ENCODE data around the gene SLC6A1.

Gene SLC6A1

DNA sequence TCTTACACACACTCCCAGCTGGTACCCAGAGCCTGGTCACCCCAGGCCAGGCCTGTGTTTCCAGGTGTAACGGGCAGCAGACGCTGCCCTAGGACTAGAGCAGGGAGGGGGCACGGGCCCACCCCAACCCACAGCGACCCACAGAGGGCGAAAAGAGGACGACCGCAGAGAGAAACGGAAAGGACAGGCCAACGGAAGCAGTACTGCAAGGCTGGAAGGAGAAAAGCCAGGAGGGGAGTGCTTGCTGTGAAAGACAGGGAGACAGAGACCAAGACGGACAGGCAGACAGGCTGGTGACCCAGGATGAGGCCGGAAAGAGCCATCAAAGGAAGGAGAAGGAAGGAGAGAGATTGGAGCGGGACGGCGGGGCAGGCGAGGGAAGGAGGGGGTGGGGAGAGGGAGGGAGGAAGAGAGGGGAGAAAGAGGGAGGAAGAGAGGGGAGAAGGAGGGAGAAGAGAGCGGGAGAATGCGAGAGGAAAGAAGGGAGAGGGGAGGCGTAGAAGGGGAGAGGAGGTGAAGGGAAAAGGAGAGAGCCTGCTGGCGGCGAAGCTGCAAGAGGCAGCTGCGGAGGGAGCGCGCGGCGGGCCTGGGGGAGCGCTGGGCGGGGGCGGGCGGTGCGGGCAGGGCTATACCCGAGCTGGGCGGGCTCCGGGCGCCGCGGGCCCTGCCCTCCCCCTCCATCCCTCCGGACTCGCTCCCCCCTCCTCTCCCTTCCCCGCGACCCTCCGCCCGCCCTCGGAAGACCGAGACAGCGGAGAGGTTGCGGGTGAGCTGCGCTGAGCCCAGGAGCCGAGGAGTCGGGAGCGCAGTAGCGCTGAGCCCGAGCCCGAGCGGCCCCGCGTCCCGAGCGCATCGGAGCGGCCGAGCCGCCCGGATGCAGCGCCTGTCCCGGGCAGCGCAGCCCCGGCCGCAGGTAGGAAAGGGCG lies at the start of gene SLC6A1:
SLC6A1 (plus strand) TSS at position 732 of the 926 bp plus-strand sequence. CDS start 24,464 bp downstream, outside the sequence.
- no peak for DNase-seq (ENCODE audit: low spot score)

DNA sequence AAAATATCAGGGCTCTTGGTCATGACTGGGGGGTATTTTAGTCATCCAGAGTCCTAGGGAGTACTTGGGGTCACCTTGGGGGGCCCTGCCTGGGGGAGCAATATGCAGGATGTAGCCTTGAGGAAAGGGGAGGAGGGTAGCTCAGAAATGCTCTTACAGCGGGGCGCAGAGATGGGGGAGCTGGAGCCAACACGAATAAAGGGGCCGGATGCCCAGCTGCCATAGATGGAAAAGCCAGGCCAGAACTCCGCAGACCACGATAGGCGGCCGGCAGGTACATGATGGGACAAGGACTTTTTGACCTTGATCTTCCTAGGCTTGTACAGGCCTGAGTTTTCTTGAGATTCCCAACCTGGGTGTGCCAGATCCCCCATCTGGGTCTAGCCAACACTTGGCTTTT lies 47.7 kb upstream of the SLC6A1 start:
- DNase-seq (ENCODE audit: low spot score), result no peak

DNA sequence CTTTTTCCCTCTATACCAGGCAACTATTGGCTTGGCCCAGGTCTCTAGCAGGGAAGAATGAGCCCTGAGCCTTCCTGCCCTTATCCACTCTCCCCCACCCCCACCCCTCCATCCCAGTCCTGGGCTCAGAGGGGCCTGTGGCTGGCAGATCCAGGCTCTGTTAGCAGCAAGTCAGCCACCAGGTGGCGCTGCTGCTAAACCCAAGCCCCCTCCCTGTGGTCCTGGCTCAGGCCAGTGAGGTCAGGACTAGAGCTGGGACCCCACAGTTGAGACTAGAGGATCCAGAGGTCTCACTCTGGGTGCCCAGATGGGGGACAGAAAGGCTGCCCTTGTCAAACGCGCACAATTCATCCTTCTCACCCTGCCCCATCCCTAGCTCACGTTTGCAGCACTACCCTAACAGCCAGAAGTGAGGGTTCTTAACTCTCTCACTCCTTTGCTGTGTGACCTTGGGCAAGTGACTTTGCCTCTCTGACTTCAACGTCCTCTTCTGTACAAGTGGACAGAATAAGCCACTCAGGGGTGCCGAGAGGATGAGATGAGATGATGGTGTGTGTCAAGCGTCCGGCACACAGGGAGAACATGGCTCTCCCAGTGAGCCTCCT lies 46.8 kb upstream of the SLC6A1 start:
- DNase-seq (ENCODE audit: low spot score), result peak; percentile 35

DNA sequence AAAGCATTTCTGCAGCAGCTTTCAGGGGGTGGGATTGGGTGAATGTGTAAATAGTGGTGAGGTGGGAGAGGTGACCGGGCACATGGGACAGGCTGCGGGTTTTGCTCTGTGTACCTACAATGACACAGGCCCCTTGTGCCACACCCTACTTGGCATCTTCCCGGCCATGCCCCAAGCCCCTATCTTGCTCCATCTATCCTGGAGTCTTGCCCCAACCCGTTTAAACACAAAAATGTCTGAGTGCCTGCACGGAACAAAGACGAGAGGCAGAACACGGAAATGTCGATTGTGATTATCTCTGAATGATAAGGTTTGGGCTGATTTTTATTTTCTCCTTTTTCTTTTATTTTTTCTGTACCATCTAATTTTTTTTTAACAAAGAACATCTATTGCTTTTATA lies 46.0 kb upstream of the SLC6A1 start:
- DNase-seq (ENCODE audit: low spot score), result no peak

DNA sequence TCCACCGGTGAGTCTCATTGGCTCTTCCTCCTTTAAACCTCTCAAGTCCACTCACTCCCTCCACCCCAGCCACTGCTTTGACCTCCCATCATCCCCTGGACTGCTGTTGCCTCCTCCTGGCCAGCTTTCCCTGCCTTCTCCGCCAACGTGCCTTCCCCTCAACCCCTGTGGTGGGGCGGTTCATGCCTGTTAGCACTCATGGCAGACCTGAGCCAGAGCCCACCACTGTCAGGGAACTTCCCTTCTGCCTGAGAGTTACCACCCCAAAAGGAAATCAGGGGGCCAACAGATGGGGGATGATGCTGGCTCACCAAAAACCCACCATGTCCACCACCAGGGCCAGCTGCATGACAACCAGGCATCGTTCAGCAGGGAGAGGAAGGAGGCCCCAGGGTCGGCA lies 44.2 kb upstream of the SLC6A1 start:
- no peak for DNase-seq (ENCODE audit: low spot score)

DNA sequence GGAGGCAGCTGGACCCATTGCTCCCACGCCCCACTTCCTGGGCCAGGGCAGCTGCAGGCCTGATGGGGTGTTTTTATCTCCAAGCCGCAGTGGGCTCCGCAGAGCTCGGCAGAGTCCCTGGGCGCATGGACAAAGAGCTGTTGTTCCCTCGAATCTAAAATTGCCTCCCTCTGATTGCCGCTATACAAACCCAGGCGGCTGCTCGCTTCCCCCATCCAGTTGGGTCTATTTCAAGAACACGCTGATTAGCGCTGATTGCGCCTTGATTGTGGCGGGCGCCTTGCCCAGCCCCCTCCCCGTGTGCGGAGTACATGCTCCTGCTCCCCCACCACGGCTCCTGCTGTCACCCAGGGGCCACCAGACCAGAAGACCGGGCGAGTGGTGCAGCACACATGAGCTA lies 43.4 kb upstream of the SLC6A1 start:
- DNase-seq (ENCODE audit: low spot score), result no peak

DNA sequence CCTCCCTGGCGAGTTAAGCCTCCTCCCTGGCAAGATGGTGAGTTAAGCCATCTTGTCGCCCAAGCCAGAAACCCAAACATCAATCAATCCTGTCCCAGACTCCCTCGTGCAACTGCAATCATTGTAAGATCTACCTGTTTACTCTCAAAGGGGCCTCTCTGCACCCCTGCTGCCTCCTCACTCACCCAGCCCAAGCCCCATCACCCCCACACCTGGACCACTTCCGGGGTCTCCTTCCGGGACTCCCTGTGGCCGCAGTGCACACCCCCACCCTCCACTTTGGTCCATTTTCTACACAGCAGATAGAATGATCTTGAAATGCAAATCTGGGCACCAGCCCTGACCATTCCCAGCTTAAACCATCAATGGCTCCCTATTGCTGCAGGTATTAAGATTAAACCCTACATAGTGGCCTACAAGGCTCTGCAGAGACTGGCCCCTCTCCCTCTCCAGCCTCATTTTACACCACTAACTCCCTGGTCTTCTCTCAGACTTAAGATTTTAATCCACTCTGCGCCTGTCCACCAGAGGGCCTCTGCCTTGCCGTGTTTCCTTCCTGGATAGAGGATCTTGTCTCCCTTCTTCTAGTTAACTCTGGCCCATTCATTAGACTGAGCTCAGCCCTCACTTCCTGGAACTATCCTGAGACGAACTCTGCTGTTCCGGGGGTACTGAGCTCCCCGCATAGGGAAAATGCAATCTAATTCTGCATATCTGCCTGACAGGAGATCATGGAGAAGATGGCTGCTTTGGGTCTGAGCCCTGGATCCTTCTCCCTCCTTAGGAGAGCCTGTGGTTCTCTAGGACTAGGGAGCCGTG lies 41.9 kb upstream of the SLC6A1 start:
- peak; percentile 74 for DNase-seq (ENCODE audit: low spot score)

DNA sequence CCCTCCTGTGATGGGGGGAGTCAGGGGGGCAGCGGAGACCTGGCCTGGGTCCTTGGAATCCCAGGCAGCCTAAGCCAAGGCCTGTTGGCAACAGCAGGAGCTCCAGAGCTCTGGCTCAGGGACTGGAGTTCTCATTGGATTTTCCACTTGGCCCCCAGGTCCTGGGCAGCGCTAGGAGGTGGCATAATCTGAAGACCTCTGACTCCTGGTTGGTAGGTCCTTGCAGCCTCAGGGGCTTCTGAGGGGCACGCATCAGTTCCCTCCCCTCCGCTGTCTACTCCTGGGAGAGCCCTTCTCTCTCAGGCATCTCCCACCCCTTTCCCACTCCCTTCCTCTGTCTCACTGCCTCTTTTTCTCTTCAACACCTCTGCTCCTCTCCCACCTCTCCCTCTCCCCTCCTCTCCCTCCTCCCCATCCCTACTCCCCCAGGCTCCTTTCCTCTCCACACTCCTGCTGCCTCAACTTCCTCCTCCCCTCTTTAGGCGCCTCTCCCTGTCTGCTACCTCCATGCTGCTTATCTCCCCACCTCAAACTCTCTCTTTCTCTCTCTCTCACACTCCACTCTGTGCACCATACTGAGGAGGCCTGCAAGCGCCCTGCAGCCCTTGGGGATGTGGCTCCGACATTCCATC lies 41.1 kb upstream of the SLC6A1 start:
- no peak for DNase-seq (ENCODE audit: low spot score)

DNA sequence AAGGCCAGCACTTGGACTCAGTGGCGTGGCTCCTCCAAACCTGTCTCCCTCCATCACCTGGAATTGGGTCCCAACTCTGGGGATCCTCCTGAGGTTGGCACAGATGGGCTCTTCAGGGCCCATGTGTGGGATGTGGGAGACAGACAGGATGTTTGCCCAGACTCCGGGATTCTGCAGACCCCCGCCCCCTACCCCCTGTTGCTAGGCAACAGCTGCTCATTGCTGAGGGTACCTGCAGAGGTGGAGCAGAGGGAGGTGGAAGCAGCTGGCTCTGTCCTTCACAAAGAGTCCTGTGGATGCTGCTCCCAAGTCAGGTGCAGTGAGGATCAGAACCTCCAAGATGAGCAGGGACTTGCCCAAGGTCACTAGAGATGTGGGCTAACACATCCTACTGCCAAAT lies 40.0 kb upstream of the SLC6A1 start:
- no peak for DNase-seq (ENCODE audit: low spot score)

DNA sequence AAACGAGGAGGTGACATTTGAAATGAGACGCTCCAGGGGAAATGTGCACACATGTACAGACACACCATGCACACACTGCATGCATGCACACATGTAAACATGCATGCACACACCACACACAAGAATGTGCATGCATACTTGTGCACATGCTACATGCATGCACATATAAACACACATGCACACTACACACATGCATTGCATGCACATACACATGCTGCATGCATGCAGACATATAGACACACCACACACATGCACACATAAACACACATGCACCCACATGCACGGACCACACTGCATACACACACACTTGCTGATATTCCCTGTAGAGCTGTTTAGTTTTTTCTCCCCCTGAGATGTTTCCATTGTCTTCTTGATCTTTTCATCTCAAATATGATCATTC lies 37.8 kb upstream of the SLC6A1 start:
- no peak for DNase-seq (ENCODE audit: low spot score)

DNA sequence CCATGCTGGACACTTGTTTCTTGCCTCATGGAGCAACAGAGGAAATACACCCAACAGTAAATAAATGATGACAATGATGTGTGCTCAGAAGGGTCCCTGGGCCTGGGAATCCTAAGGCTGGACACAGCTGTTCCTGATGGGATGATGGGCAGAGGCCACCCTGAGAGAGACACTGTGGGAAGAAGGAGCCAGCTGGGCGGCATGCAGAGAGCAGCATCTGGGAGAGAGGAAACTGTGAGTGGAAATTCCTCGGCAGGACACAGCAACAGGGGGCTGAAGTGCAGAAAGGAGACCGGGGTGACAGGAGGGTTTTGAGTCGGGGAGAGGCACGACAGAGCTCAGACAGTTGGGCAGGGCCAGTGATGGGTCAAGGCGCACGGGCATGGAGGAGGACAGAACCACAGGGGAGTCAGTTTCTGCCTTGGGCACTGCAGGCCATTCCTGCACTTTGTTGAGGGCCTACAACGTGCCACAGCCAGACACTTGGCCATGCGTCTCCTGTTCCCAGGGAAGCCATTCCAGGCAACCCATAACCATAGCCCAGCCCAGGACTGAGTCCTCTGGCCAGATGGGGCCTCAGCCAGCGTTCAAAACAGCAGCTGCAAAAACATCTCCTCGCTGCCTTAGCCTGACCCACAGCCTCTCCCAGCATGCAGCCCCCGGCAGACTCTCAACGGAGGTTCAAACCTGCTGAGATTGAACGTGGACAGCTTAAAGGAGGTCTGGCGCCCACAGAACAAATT lies 36.7 kb upstream of the SLC6A1 start:
- no peak for DNase-seq (ENCODE audit: low spot score)

DNA sequence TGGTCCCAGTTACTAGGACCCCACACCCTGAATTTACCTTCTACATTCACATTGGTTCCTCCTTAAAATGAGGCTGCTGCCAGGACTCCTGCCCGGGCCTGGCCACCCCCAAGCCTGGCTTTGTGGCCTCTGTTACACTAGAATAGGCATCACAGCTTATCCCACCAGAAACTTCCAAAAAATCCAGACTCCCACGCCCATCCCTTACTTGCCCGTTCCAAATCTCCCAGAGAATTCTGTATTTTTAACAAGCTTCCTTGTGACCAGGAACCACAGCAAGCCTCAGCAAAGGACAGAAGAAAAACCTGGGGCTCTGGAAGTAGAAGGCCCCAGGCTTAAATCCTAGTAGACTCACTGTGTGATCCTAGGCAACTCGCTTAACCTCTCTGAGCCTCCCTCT lies 36.0 kb upstream of the SLC6A1 start:
- DNase-seq (ENCODE audit: low spot score), result no peak

DNA sequence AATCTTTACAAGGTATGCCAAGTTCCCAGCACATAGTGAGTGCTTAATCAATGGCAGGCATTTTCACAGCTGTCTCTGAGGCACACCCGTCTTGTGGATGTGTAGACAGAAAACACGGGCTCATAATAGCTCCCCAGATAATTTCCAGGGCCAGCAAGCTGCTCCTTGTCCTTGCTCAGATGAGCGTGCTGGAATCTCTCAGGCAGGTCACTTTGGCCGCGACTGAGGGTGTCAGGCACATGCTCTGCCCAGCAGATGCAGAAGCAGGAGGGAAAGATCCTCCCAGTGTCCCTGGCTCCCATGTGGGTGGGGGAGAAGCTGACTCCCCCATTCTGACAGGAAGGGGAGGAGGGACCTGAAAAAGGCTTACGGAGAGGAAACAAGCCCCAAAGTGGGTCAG lies 35.6 kb upstream of the SLC6A1 start:
- no peak for DNase-seq (ENCODE audit: low spot score)

DNA sequence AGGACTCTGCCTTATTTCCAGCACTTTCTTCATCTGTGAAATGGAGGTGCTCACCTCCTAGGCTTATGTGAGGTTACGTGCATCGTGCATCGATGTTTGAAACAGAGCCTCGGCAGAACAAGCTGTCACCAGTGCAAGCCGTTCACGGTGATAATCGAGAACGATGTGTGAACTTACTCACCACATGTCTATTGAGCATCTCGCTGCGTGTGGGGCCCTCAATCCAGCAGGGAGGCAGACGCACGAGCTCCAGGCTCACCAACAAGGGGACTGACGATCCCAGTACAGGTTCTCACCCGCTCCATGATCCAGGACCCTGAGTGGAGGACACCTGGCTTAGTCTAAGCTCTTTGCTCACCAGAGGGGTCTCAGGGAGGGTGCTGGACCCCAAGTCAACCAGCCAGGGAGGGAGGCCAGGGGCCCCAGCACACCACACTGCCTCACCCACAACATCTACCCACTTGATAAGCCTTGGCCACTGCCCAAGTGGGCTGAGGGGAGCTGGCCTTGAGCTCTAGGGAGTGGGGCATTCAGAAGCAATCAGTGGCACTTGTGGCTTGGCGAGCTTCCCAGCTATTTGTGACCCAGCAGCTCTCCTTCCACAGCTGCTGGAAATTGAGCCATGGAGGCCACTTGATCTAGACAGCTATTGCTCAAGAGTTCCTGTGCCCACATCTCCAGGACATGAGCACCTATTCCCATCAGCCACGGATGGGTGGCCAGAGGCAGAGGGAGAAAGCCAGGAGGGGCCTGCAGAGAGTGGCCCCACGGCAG lies 34.4 kb upstream of the SLC6A1 start:
- DNase-seq (ENCODE audit: low spot score), result no peak

DNA sequence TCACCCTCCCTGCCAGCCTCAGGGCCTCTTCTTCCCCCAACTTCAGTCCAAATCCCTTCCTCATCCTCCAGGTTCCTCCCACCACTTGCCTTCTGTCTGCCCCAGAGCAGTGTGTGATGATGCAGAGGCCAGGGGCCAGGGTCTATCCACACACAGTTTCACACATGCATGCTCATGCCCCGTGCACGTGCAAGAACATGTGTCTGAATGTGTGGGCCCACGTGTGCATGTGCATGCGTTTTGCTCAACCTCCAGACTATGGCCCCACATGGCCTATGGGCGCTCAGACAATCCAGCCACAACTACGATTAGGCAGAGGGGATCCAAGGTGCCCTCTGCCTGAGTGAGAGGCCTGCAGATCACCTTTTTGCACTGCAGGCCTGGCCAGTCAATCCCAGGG lies 32.3 kb upstream of the SLC6A1 start:
- no peak for DNase-seq (ENCODE audit: low spot score)

DNA sequence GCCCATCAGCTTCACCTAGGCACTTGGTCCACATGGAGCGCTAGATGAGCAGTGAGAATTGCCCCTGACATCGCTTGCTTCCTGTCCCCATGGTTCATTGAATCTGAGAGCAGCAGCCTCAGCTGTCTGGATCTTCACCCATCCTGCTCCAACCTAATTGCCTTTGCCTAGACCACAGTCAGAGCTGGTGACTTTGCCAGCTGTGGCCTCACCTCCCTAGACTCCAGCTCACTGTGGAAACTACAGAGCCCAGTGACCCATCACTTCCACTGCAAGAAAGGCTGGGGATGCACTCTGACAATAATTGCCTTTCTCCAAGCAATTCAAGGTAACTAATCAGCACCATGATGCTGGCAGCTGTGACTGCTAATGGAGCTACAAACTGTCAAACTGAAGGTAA lies 30.6 kb upstream of the SLC6A1 start:
- DNase-seq (ENCODE audit: low spot score), result no peak

DNA sequence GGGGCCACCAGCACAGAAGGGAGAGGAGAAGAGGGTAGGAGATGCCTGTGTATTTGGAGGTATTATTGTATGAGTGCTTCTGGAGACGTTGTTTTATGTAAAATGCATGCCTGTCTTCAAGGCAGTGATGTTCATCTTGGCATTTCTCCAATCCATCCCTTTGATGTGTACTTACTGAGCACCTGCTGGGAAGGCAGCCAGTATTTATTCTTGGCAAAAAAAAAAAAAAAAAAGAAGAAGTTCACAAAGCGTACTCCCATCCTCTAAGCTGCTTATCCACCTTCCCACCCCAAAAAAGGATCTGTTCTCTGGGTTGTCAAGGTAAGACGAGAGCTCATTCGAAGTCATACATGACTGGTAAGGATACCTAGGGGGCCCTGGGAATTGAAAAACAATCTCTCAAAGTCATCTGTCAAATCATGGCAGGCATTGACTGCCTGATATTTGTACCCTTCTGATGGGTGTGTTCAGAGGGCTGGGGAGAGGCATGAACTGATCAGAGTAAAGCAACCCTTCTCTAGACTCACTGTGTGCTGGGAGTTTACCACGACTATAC lies 30.0 kb upstream of the SLC6A1 start:
- no peak for DNase-seq (ENCODE audit: low spot score)

DNA sequence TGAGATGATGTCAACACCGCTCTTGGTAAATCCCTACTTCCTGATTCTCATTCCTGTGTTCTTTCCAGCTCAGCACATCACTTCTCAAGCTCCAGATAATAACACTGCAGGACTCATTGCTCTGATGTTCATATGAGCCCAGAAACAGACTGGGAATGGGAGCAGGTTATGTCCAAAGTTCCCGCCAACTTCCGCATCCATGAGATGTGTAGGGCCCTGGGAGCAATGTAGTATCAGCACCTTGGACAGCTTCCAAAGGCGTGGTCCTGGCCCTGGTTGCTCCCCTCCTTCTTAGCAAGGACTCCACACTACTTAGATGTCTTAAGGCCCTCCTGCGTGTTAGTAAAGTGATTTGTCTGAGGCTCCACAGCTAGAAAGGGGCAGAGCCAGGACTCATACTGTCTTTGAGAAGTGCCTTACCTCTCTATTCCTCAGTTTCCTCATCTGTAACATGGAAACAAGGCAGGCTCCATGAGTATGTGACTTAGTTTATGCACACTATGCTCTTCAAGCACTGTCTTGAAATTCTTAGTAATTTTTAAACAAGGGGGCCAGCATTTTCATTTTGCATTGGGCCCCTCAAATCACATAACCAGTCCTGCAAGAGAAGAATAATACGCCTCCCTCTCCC lies 27.9 kb upstream of the SLC6A1 start:
- DNase-seq (ENCODE audit: low spot score), result peak; percentile 40

DNA sequence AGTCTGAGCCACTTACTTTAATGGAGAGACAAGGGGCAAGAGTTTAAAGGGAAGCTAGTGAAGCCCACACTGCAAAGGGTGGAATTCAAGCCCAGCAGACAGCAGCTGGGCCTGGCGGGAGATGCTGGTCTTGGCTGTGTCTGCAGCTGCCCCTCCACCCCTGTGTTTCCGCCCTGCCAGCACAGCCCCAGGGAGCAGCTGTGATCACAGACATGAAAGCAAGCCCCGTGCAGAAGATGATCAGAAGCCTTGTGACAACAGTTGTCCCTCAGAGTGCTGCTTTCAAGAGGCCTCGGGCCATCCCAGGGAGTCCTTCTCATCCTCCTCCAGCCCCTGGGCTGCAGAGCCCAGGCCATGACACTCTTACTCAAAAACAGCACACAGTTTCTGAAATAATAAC lies 24.1 kb upstream of the SLC6A1 start:
- DNase-seq (ENCODE audit: low spot score), result no peak

All from RKO (cell line).